ENCODE data around the gene SOD2.
"Not testable (repeated sequence)": the region's sequence is repeated elsewhere in the genome, so short reads cannot be mapped to it uniquely, and the experiment has no call there.

The SOD2 gene

DNA sequence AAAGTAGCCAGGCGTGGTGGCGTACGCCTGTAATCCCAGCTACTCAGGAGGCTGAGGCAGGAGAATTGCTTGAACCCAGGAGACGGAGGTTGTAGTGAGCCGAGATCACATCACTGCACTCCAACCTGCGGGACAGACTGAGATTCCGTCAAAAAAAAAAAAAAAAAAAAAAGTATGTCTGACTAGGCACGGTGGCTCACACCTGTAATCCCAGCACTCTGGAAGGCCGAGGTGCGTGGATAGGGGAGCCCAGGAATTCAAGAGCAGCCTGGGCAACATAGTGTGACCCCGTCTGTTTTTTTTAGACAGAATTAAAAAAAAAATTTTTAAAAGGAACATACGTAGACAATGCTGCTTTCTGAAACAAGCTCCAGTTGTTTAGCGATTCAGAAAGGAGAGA is 2.9 kb downstream of the SOD2 start:
- H3K9ac ChIP-seq (ENCODE audit: low read length); H3K27me3 ChIP-seq (ENCODE audit: control insufficient read depth, insufficient read depth, low read length); H3K9me3 ChIP-seq (ENCODE audit: control insufficient read depth, low read depth, low read length); H3K4me3 ChIP-seq (ENCODE audit: low read length); H3K27ac ChIP-seq (ENCODE audit: low read length): not testable (repeated sequence)
- Histone ChIP-seq H3K36me3 (ENCODE audit: control insufficient read depth, low read depth, low read length) (peaks cover 21% of the 10 kb centered on the region), H3K4me1 (ENCODE audit: control insufficient read depth, low read depth, low read length) (peaks cover 21% of the 10 kb centered on the region)

DNA sequence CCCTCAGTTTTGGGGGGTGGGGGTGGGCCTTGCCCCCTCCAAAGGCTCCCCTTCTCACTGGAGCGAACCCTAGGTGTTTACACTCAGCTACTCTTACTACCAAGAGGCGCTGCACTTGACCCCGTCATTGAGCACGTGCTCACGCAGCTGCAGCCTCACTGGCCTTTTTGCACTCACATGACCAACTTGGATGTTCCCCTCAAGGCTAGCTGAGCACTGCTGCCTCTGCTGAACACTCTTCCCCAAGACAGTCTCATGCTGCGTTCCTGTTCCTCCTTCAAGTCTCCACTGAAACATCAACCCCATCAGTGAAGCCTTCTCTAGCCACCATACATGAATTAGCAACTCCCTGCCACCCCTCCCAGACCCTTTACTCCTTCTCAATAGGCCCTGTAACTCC is 4.0 kb downstream of the SOD2 start:
- peaks cover 18% of the 10 kb centered on the region for H3K4me1 ChIP-seq (ENCODE audit: control insufficient read depth, low read depth, low read length)
- H3K27ac ChIP-seq (ENCODE audit: low read length), result no peak overlapping the region
- H3K9me3 ChIP-seq (ENCODE audit: control insufficient read depth, low read depth, low read length), result no peaks in the 10 kb centered on the region
- H3K36me3 ChIP-seq (ENCODE audit: control insufficient read depth, low read depth, low read length), result peaks cover 25% of the 10 kb centered on the region
- H3K4me3 ChIP-seq (ENCODE audit: low read length), result no peak overlapping the region
- no peak overlapping the region for H3K9ac ChIP-seq (ENCODE audit: low read length)
- H3K27me3 ChIP-seq (ENCODE audit: control insufficient read depth, insufficient read depth, low read length), result no peaks in the 10 kb centered on the region

DNA sequence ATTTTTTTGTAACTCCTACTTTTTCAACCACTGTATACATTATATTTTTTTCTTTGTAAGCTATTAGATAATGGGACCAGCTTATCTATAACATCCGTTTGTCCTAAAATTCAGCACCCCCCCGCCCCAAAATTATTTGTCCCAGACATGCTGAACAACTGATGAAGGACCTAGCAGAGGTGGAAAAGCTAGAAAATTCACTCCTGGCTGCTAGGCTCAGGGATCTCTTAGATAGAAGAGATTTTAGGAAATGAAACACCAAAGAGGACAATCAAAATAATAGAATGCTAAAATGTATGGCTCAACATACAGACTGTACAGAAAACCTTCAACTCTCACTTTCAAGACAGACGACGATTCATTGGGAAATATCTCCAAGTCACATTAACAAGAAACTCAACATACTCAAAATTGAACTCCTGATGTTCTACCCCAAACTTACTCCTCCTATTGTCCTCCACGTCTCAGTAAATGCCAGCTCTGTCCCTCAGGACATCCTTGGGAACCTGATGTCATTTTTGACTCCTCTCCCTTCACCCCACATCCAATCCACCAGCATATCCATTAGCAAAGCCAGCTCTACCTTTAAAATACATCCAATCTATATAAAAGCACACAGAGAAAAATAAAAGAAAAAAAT is 4.7 kb downstream of the SOD2 start:
- H3K36me3 ChIP-seq (ENCODE audit: control insufficient read depth, low read depth, low read length), result peaks cover 31% of the 10 kb centered on the region
- H3K4me1 ChIP-seq (ENCODE audit: control insufficient read depth, low read depth, low read length), result peaks cover 14% of the 10 kb centered on the region
- H3K9me3 ChIP-seq (ENCODE audit: control insufficient read depth, low read depth, low read length), result no peaks in the 10 kb centered on the region
- H3K27me3 ChIP-seq (ENCODE audit: control insufficient read depth, insufficient read depth, low read length), result no peaks in the 10 kb centered on the region
- no peak overlapping the region for H3K27ac ChIP-seq (ENCODE audit: low read length)
- no peak overlapping the region for H3K4me3 ChIP-seq (ENCODE audit: low read length)
- no peak overlapping the region for H3K9ac ChIP-seq (ENCODE audit: low read length)

- peaks cover 33% of the 10 kb centered on the region for H3K36me3 ChIP-seq (ENCODE audit: control insufficient read depth, low read depth, low read length)
- no peak overlapping the region for H3K9ac ChIP-seq (ENCODE audit: low read length)
- no peak overlapping the region for H3K4me3 ChIP-seq (ENCODE audit: low read length)
- H3K4me1 ChIP-seq (ENCODE audit: control insufficient read depth, low read depth, low read length), result peaks cover 14% of the 10 kb centered on the region
- H3K9me3 ChIP-seq (ENCODE audit: control insufficient read depth, low read depth, low read length), result no peaks in the 10 kb centered on the region
- H3K27ac ChIP-seq (ENCODE audit: low read length), result no peak overlapping the region
- H3K27me3 ChIP-seq (ENCODE audit: control insufficient read depth, insufficient read depth, low read length), result no peaks in the 10 kb centered on the region
Observed at GRCh38 chr6:159687341-159687740, 5.7 kb downstream of the SOD2 start.

GRCh38 chr6:159686703-159687102 is 6.3 kb downstream of the SOD2 start:
- peaks cover 39% of the 10 kb centered on the region for H3K36me3 ChIP-seq (ENCODE audit: control insufficient read depth, low read depth, low read length)
- no peaks in the 10 kb centered on the region for H3K9me3 ChIP-seq (ENCODE audit: control insufficient read depth, low read depth, low read length)
- H3K27me3 ChIP-seq (ENCODE audit: control insufficient read depth, insufficient read depth, low read length), result no peaks in the 10 kb centered on the region
- no peak overlapping the region for H3K9ac ChIP-seq (ENCODE audit: low read length)
- H3K4me3 ChIP-seq (ENCODE audit: low read length), result no peak overlapping the region
- no peak overlapping the region for H3K27ac ChIP-seq (ENCODE audit: low read length)
- peaks cover 8% of the 10 kb centered on the region for H3K4me1 ChIP-seq (ENCODE audit: control insufficient read depth, low read depth, low read length)

DNA sequence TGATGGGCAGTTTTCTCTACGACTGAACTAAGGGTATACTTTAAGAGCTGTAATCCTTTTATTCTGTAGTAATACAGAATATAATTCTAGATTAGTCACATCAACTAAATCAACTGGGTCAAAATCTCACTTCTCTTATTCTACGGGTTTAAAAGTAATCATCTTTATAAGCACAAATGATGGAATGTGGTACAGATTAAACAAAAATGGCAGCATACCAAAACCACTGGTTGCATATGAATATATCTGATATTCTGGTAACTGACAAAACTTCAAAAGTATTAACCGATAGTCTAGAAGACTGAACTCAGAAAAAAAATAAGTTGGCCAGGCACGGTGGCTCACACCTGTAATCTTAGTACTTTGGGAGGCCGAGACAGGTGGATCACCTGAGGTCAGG is 7.0 kb downstream of the SOD2 start:
- peaks cover 44% of the 10 kb centered on the region for H3K36me3 ChIP-seq (ENCODE audit: control insufficient read depth, low read depth, low read length)
- no peak overlapping the region for H3K9ac ChIP-seq (ENCODE audit: low read length)
- H3K27ac ChIP-seq (ENCODE audit: low read length), result no peak overlapping the region
- H3K4me3 ChIP-seq (ENCODE audit: low read length), result no peak overlapping the region
- H3K27me3 ChIP-seq (ENCODE audit: control insufficient read depth, insufficient read depth, low read length), result no peaks in the 10 kb centered on the region
- peaks cover 1% of the 10 kb centered on the region for H3K4me1 ChIP-seq (ENCODE audit: control insufficient read depth, low read depth, low read length)
- no peaks in the 10 kb centered on the region for H3K9me3 ChIP-seq (ENCODE audit: control insufficient read depth, low read depth, low read length)

GRCh38 chr6:159684013-159684304 is 9.1 kb downstream of the SOD2 start:
- Histone ChIP-seq H3K4me3 (ENCODE audit: low read length) (no peak overlapping the region), H3K36me3 (ENCODE audit: control insufficient read depth, low read depth, low read length) (peaks cover 42% of the 10 kb centered on the region), H3K27ac (ENCODE audit: low read length) (no peak overlapping the region), H3K4me1 (ENCODE audit: control insufficient read depth, low read depth, low read length) (no peaks in the 10 kb centered on the region), H3K27me3 (ENCODE audit: control insufficient read depth, insufficient read depth, low read length) (no peaks in the 10 kb centered on the region), H3K9me3 (ENCODE audit: control insufficient read depth, low read depth, low read length) (no peaks in the 10 kb centered on the region), H3K9ac (ENCODE audit: low read length) (no peak overlapping the region)

DNA sequence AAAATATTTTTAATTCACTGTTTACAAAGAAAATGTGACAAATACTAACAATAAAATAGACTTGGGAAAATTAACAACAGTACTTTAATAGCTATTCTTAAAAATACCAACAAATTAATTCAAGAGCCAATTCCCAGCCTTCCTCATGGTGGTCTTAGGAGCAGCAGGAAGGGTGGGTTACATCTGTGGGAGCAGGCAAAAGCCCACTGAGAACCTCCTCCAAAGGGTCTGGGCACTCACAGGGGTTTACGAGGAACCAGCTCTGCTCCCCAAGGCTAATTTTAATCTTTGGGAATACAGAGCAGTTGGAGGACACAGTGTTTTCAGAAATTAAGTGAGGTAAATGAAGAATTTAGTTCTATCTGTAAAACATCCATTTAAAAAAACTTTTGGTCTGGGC is 10.2 kb downstream of the SOD2 start:
- Histone ChIP-seq H3K36me3 (ENCODE audit: control insufficient read depth, low read depth, low read length) (peaks cover 45% of the 10 kb centered on the region), H3K9ac (ENCODE audit: low read length) (no peak overlapping the region), H3K4me1 (ENCODE audit: control insufficient read depth, low read depth, low read length) (no peaks in the 10 kb centered on the region), H3K4me3 (ENCODE audit: low read length) (no peak overlapping the region), H3K9me3 (ENCODE audit: control insufficient read depth, low read depth, low read length) (no peaks in the 10 kb centered on the region), H3K27me3 (ENCODE audit: control insufficient read depth, insufficient read depth, low read length) (no peaks in the 10 kb centered on the region), H3K27ac (ENCODE audit: low read length) (no peak overlapping the region)

DNA sequence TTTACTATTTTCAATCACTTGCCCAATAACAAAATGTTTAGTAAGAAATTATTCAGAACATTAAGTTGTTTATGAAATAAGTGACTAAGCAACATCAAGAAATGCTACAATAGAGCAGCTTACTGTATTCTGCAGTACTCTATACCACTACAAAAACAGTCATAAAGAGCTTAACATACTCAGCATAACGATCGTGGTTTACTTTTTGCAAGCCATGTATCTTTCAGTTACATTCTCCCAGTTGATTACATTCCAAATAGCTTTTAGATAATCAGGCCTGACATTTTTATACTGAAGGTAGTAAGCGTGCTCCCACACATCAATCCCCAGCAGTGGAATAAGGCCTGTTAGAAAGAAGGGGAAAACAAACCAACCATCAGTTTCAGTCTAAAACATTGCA is 10.7 kb downstream of the SOD2 start:
- Histone ChIP-seq H3K27ac (ENCODE audit: low read length) (no peak overlapping the region), H3K4me1 (ENCODE audit: control insufficient read depth, low read depth, low read length) (no peaks in the 10 kb centered on the region), H3K9me3 (ENCODE audit: control insufficient read depth, low read depth, low read length) (no peaks in the 10 kb centered on the region), H3K36me3 (ENCODE audit: control insufficient read depth, low read depth, low read length) (peaks cover 40% of the 10 kb centered on the region), H3K9ac (ENCODE audit: low read length) (no peak overlapping the region), H3K27me3 (ENCODE audit: control insufficient read depth, insufficient read depth, low read length) (no peaks in the 10 kb centered on the region), H3K4me3 (ENCODE audit: low read length) (no peak overlapping the region)

DNA sequence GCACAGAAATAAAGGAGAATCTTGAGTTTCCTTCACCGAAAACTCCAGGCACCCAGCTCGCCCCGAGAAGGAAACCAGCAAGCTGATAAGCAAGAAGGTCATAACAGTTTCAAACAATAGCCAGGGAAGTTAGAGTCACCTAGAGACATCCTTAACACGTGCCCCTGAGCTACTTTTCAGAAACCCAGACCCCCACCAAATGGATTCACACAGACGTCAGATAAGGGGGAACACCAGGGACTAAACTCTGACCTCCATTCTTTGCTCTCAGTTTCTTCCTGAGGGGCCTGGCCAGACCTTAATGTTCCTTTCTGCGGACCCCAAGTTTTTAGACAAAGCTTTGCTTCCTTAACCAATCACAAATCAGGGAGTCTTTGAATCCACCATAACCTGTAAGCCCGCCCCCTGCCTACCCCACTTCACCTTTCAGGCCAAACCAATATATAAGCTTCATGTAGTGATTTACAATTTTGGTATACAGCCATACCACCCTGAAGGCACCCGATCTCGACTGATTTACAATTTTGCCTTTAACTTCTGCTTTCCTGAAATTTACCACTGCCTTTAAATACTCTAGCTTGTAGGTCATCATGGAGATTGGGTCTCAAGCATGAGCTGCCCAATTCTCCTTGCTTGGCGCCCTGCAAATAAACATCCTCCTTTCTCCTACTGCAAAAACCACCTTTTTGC is 11.7 kb downstream of the SOD2 start:
- H3K4me3 ChIP-seq (ENCODE audit: low read length), result no peak overlapping the region
- no peaks in the 10 kb centered on the region for H3K27me3 ChIP-seq (ENCODE audit: control insufficient read depth, insufficient read depth, low read length)
- H3K9me3 ChIP-seq (ENCODE audit: control insufficient read depth, low read depth, low read length), result no peaks in the 10 kb centered on the region
- no peaks in the 10 kb centered on the region for H3K4me1 ChIP-seq (ENCODE audit: control insufficient read depth, low read depth, low read length)
- H3K27ac ChIP-seq (ENCODE audit: low read length), result no peak overlapping the region
- peaks cover 34% of the 10 kb centered on the region for H3K36me3 ChIP-seq (ENCODE audit: control insufficient read depth, low read depth, low read length)
- no peak overlapping the region for H3K9ac ChIP-seq (ENCODE audit: low read length)

GRCh38 chr6:159680104-159680503 is 12.9 kb downstream of the SOD2 start:
- Histone ChIP-seq H3K9me3 (ENCODE audit: control insufficient read depth, low read depth, low read length) (no peaks in the 10 kb centered on the region), H3K4me1 (ENCODE audit: control insufficient read depth, low read depth, low read length) (no peaks in the 10 kb centered on the region), H3K4me3 (ENCODE audit: low read length) (no peak overlapping the region), H3K36me3 (ENCODE audit: control insufficient read depth, low read depth, low read length) (peaks cover 27% of the 10 kb centered on the region), H3K27ac (ENCODE audit: low read length) (no peak overlapping the region), H3K9ac (ENCODE audit: low read length) (no peak overlapping the region), H3K27me3 (ENCODE audit: control insufficient read depth, insufficient read depth, low read length) (no peaks in the 10 kb centered on the region)

Measured in iPS-18a (cell line).